DND-41 (cell line): ENCODE measurements around the gene NDE1.

Experiments used
- CTCF ChIP-seq: IDR thresholded peaks from 2 replicates; pipeline ENCODE4 v1.5.1; 2012; ENCODE audit warnings: borderline replicate concordance, low read length, moderate library complexity, mild to moderate bottlenecking; ENCODE audit not compliant: poor library complexity, severe bottlenecking; ENCODE audit errors: extremely low read depth
- EZH2 ChIP-seq: IDR thresholded peaks from 3 replicates; pipeline ENCODE4 v1.6.1; 2012; ENCODE audit warnings: borderline replicate concordance, low read depth, mild to moderate bottlenecking, moderate library complexity, low read length, inconsistent platforms; ENCODE audit not compliant: severe bottlenecking

GRCh38 chr16:15677447-15677846 lies 27.4 kb downstream of the NDE1 start:
- no peak for TF ChIP-seq CTCF
- no peak for TF ChIP-seq EZH2
